ENCODE measurements around the gene PTGR2.
"Not testable (repeated sequence)": the region's sequence is repeated elsewhere in the genome, so short reads cannot be mapped to it uniquely, and the experiment has no call there.

The PTGR2 gene

DNA sequence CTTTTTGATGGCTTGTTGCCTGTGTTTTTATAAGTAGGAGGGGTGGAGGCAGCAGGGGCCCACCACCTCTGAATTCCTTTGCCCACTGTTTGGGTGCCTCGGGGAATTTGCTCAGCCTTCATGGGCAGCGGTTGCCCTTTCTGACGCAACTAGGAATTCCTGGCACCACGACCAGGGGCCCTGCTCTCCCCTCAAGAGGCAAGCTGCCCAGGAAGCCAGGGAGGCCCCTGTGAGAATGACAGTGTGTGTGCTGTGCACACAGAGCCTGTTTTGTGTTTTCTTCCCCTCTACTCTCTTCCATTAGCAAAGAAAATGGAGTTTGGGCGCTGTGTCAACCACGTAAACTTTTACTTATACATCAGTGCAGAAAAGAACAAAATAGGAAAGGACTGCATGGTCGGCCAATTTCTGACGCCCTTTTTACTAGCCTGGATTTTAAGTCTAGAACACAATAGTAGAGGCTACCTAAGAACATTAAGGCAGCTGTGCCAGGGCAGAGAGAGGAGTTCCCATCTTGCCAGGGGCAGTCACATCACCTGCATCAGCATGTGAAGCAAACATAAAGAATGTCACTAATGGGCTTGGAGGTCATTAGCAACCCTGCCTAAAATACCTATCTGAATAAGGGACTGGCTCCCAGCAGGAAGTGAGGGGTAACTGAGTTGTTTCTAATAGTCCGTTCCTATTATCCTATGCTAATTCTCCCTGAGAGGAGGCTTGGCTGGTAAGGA lies 17.9 kb upstream of the PTGR2 start:
- peak; percentile 49 for DNase-seq (ENCODE audit: low read depth)

DNA sequence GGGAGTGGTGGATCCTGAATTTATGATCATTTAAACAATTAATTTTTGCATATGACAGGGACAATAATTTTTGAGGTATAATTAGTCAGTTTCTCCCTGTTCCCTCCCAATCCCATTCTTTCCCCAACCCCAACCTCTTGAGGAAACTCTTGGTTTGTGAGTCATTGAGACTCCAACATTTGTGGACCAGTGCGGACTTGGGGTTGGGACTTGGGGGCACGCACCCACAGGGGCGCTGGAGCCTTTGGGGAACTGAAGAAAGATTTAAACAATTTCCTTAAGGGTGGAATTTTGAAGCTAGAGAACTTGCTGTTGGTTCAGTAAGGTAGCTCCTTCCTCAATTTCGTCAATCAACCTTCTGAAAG lies 17.4 kb upstream of the PTGR2 start:
- no peak for DNase-seq (ENCODE audit: low read depth)

DNA sequence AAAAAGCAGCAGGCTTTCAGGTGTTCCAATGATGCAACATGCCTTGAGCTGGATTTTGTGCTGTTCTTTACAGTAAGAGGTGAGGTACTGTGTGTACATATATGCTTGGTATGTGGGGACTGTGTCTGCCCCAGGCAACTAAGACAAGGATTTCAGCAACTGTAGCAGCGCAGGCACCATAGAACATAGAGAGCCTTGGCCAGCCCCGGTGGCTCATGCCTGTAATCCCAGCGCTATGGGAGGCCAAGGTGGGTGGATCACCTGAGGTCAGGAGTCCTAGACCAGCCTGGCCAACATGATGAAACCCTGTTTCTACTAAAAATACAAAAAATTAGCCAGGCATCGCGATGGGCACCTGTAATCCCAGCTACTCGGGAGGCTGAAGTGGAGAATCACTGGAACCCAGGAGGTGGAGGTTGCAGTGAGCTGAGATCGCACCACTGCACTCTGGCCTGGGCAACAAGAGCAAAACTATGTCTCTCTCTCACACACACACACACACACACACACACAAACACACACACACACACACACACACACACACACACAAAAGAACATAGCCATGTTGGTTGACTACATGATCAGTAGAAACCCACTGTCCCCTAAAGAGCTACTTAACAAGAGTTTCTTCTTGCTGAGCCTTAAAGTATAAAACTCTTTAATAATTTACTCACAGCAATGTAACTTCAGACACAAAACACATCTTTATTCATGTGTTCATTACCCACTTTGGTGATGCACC lies 13.2 kb upstream of the PTGR2 start:
- DNase-seq (ENCODE audit: low read depth): not testable (repeated sequence)

DNA sequence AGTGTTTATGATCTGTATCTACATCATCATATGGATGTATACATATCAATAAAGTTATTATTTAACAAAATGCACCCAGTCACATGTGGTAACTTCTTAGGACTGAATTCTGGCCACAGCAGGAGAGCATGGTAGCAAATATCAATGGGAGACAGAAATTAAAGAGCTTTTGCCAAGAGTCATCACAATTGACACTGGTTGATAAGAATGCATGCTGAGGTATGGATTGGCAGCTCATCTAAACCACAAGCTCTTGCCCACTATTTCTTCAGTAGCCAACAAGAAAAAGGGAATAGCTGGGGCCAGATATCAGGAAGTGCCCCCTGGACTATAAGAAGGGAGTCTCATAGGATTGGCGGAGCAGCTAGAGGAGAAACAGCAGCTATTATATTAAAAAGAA lies 9.4 kb upstream of the PTGR2 start:
- DNase-seq (ENCODE audit: low read depth): no peak

DNA sequence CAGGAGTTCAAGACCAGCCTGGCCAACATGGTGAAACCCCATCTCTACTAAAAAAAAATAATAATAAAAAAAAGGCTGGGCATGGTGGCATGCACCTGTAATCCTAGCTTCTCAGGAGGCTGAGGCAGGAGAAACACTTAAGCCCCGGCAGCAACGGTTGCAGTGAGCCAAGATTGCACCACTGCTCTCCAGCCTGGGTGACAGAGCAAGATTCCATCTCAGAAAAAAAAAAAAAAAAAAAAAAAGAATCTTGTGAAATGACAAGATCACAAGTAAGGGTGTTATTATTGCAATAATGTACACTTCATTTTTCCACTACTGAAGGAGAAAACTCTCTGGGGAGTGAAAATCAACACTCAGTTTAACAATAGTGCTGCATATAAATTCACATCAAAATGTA lies 8.8 kb upstream of the PTGR2 start:
- no peak for DNase-seq (ENCODE audit: low read depth)

DNA sequence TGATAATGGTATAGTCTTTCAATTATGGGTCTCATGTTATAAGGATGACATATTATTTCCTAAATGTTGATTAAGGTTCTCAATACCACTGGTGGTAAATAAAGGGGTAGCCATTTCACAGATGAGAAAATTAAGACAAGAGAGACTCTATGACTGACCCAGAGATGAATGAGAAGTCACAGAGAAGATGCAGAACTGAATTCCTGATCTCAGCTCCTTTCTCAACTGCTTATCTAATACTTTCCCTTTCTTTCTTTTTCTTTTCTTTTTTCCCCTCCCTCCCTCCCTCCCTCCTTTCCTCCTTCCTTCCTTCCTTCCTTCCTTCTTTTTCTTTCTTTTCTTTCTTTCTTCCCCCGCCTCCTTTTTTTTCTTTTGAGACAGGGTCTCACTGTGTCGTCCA lies 8.3 kb upstream of the PTGR2 start:
- DNase-seq (ENCODE audit: low read depth): no peak

DNA sequence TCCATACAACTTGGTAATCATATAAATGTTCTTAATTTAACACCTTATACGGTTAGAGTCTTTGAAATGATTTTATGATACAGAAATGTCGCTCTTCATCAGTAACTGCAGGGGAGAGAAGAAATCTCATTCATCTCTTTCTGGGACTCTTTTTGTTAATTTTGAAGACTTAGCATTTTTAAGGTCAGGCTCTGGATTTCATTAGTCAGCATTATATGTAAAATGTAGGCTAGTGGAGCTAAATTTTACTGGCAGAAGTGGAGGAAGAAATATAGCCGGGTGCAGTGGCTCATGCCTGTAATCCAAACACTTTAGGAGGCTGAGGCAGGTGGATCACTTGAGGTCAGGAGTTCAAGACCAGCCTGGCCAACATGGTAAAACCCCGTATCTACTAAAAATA lies 4.7 kb upstream of the PTGR2 start:
- no peak for DNase-seq (ENCODE audit: low read depth)

DNA sequence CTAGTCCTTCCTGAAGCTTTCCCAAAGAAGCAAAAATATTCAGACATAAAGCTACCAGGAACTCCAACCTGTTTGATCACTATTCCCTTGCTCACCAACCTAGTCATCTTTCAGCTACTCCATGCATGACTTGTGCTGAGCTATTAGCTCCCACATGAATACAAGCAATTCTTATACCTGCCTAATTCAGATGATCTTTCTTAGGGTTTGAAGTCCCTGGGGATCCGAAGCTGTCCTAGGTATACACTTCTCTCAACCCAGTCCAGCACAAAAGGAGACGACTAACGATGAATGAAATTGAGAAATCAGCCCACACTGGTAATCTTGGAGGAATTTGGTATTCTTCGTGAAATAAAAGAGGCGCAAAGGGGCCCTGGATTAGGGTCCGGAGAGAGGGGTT lies 631 bp upstream of the PTGR2 start:
- no peak for DNase-seq (ENCODE audit: low read depth)

DNA sequence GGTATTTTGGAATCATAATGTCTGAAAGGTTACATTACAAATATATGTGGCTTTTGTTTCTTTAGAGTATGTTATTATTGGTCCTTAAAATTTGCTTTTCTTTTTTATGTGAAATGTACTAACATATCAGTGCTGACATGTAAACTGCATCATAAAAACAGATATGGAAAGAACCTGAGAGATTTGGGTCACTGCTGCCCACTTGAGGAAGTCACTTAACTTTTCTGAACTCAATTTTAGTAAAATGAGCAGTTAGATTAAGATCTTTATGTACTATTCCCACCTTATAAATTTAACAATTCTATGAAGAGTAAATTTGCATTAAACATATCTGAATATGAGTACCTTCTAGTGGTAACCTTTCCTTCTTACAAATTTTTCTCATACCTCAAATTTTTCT lies 7.5 kb downstream of the PTGR2 start:
- no peak for DNase-seq (ENCODE audit: low read depth)

DNA sequence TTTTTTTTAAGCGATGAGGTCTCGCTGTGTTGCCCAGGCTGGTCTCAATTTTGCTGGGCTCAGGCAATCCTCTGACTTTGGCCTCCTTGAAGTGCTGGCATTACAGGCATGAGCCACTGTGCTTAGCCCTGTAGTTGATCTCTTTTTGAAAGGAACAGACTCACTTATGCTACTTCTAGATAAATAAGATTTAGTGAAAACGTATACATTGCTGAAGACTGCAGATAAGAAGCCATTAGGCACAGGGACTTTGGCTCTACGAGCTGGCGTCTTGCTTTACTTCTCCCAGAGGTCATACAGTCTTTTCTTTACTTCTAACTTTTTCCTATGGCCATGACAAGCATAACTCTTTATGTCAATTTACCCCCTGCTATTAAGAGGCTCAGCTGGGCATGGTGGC lies 9.4 kb downstream of the PTGR2 start:
- no peak for DNase-seq (ENCODE audit: low read depth)

DNA sequence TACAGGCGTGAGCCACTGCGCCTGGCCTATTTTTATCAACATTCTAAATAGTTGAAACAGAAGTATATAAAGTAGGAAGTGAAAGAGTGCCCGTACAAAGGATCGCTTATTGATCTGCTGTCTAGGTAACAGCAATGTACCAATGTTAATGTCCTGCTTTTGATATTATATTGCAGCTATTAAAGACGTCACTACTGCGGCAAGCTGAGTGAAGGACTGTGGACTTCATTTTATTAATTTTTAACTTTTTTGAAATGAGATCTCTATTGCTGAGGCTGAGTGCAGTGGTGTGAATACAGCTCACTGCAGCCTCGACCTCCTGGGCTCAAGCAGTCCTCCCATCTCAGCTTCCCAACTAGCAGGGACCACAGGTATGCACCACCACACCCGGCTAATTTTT lies 10.8 kb downstream of the PTGR2 start:
- no peak for DNase-seq (ENCODE audit: low read depth)

DNA sequence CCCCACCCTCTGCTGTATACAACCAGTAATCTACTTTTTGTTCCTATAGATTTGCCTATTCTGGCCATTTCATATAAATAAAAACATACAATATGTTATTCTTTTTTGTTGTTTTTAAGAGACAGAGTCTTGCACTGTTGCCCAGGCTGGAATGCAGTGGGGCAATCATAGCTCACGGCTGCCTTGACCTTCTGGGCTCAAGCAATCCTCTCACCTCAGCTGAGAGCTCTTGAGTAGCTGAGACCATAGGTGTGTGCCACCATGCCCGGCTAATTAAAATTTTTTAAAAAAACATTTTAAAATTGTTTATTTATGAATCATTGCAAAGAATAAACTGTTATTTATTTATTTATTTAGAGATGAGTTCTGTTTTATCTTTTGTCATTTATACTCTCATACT lies 11.6 kb downstream of the PTGR2 start:
- DNase-seq (ENCODE audit: low read depth): no peak

DNA sequence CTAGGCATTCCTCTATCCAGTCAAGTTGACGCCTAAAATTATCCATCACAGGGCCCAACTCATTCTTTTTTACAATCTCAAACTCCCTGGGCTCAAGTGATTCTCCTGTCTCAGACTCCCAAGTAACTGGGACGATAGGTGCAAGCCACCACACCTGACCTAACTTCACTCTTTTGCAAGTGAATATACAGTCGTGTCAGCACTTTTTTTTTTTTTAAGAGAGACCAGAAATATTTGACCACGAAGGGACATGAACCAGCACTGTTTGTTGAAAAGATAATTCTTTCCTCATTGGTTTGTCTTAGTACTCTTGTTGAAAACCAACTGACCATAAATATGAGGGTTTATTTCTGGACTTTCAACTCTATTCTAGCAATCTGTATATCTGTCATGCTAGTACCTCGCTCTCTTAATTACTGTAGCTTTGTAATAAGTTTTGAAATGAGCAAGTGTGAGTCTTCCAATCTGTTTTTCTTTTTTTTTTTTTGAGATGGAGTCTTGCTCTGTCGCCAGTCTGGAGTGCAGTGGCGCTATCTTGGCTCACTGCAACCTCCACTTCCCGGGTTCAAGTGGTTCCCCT lies 14.0 kb downstream of the PTGR2 start:
- no peak for DNase-seq (ENCODE audit: low read depth)

DNA sequence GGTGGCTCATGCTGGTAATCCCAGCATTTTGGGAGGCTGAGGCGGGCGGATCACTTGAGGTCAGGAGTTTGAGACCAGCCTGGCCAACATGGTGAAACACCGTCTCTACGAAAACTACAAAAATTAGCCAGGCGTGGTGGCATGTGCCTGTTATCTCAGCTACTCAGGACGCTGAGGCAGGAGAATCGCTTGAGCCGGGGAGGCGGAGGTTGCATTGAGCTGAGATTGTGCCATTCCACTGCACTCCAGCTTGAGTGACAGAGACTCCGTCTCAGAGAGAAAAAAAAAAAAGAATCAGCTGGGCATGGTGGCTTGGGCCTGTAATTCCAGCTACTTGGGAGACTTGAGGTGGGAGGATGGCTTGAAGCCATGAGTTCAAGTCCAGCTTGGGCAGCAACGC lies 18.1 kb downstream of the PTGR2 start:
- DNase-seq (ENCODE audit: low read depth): not testable (repeated sequence)

DNA sequence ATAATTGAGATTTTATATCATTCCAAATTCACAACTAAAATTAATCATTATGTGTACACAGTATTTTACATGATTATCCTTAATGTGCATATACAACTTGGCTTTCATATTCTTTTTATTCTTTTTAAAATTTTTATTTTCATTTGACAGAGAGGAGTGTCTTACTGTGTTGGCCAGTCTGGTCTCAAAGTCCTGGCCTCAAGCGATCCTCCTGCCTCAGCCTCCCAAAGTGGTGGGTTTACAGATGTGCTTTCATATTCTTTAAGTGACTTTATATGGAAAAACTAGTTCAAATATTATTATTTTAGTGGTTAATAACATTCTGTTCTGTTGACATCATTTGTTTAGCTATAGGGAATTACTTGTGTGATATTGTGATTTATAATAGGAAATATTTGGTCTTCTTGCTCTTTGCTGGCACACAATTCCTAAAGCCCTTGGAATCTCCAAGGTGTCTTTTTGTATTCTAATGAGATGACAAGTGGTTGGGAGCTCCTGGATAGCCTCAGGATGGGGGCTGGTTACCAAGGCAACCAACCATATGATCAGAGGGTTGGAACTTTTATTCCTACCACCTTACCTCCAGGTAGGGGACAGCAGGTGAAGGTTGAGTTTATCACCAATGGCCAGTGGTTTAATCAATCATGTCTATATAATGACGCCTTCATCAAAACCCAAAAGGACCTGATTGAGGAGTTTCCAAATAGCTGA lies 19.0 kb downstream of the PTGR2 start:
- no peak for DNase-seq (ENCODE audit: low read depth)

DNA sequence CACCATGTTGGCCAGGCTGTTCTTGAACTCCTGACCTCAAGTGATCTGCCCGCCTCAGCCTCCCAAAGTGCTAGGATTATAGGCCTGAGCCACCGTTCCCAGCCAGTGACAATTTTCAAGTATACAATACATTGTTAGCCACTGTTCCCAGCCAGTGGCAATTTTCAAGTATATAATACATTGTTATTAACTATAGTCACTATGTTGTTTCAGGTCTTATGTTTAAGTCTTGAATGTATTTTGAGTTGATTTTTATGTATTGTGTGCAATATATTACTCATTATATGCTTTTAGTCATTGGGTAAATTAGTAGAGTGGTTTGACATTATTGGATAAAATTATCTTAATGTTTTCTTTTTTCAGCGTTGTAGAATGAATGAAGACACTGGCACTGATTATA lies 22.0 kb downstream of the PTGR2 start:
- DNase-seq (ENCODE audit: low read depth): no peak

DNA sequence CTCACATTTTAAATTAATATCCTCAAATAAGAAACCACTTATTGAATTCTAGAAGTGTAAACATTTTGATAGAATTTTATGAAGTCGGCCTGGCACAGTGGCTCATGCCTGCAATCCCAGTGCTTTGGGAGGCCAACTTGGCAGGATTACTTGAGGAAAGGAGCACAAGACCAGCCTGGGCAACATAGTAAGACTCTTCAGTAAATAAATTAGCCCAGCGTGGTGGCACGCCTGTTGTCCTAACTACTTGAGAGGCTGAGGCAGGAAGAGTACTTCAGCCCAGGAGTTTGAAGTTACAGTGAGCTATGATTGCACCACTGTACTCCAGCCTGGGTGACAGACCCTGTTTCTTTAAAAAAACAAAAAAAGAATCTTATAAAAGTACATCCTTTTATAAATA lies 26.2 kb downstream of the PTGR2 start:
- DNase-seq (ENCODE audit: low read depth): no peak

DNA sequence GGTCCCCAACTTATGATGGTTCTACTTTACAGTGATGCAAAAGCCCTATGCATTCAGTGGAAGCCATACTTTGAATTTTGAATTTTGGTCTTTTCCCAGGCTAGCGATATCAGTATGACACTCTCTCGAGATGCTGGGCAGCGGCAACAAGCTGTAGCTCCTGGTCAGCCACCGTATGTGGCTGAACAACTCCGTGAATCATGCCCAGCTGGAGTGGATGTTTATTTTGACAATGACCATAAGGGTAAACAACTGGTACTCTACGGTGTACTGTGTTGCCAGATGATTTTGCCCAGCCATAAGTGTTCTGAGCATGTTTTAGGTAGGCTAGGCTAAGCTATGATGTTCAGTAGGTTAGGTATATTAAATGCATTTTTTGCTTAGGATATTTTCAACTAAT lies 26.8 kb downstream of the PTGR2 start:
- peak; percentile 59 for DNase-seq (ENCODE audit: low read depth)

DNA sequence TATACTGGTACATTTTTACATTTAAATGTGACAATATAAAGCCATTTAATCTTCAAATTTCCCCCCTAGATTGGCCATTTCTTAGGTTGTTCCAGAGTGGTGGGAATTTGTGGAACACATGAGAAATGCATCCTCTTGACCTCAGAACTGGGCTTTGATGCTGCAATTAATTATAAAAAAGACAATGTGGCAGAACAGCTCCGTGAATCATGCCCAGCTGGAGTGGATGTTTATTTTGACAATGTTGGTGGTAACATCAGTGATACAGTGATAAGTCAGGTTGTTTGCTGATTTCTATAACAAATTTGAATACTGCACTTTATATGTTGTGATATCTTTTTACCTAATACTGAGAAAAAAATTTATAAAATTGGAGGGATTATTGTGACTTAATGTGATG lies 27.4 kb downstream of the PTGR2 start:
- peak; percentile 71 for DNase-seq (ENCODE audit: low read depth)

DNA sequence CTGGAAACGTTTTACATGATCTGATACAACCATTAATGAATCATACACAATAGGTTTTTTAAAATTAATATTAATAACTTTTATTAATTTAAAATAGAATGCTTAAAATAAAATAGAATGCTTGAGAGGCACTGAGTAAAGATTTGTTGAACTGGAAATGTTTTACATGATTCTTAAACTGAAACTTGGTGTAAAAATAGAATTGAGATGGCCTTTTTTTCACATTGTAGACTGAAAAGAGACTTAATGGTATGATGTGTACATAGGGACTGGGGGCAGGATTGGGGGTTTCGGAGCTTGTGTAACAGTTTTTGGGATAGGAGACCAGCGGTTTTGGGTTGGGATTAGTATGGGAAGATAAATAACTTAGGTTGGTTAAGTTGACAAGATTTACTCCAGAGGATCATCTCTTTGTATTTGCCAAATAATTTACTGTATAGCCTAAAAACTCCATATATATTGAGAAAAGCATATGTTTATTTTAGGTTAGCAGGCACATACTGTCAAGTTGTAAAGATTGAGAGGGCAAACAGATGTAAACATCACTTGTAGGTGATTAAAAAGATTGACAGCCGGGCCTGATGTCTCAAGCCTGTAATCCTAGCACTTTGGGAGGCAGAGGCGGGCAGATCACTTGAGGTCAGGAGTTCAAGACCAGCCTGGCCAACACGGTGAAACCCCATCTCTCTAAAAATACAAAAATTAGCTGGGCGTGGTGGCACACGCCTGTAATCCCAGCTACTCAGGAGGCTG lies 33.0 kb downstream of the PTGR2 start:
- DNase-seq (ENCODE audit: low read depth): no peak

DNA sequence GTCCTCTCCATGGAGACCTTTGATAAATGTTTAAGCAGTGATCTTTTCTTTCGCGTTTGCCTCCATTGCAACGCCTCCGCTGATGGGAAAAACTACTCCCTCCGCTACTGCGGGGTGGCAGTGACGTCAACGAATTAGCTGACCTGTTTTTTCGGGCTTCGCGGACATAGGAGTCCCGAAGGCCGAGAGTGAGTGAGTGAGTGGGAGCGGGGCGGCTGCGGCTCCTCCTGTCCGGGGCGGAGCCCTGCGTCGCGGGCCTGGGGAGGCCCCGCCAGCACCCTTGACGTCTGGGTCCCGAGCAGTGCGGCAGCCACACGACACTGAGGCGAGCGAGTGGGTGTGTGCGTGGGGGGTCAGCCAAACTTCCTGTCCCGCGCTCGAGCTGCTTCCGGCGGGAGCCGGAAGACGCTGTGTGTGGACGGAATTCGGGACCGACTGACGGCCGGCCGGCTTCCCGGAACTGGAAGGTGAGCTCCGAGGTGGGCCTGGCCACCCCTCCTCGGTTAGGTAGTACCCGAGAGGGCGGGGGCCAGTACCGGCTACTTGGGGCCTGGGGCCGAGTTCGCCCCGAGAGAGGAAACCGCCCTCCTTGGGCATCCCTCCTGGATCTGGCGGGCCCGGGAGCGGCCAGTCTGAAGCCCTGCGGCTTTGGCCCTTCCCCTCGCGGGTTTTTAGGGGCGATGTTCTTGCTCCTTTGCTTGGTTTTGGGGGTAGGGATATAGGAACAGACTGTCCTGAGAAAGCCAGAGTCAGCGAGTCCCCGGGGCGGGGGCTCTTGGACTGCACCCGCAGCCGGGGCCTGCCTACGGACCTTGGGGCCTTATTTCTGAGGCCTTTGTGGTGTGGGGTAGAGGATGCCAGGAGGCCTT lies 35.1 kb downstream of the PTGR2 start, which contains the start of gene ZNF410:
ZNF410 (plus strand) TSS at position 411 of the 869 bp plus-strand sequence. CDS start 5,317 bp downstream, outside the sequence.
- peak; percentile 98 for DNase-seq (ENCODE audit: low read depth)
